ENCODE measurements around the gene SART1.

The SART1 gene

DNA sequence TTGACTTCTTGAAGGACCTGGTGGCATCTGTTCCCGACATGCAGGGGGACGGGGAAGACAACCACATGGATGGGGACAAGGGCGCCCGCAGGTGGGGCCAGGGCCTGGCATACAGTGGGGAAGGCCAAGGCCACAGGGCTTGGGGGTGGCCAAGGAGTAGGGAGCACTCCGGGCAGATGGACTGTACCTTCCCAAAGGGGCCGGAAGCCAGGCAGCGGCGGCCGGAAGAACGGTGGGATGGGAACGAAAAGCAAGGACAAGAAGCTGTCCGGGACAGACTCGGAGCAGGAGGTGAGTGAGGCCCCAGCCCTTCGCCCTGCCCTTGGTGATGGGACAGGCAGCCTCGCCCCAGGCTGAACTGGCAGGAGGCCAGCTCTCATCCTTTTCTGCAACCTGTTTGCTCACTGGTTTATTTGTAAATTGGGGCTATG, 41.1 kb upstream of the SART1 start:
- no peak overlapping the region for H2BK120ac ChIP-seq (ENCODE audit: low read depth, low read length)
- peak overlapping the region in 1 of 2 experiments; percentile 95 for H3K14ac ChIP-seq (ENCODE audit: low read length in 2 of 2)
- H3K18ac ChIP-seq (ENCODE audit: low read depth in 1 of 2, low read length in 2 of 2) = peak overlapping the region in 1 of 2 experiments; percentile 83
- H3K4me2 ChIP-seq (ENCODE audit: low read length, poor library complexity, severe bottlenecking) = peak overlapping the region; percentile 96
- H3K27me3 ChIP-seq (ENCODE audit: control insufficient read depth in 1 of 2, insufficient read depth in 1 of 2, low read length in 2 of 2) = no peaks in the 10 kb centered on the region
- peak overlapping the region; percentile 29 for H2AFZ ChIP-seq (ENCODE audit: low read depth, low read length)
- H3K9ac ChIP-seq (ENCODE audit: low read length) = peak overlapping the region; percentile 90
- 80% methylated on average over 15 of the region's 15 CpGs for WGBS
- no peak overlapping the region for H4K8ac ChIP-seq (ENCODE audit: low read length)
- H2BK12ac ChIP-seq (ENCODE audit: low read length in 2 of 2) = peak overlapping the region in 1 of 2 experiments; percentile 67
- H3K9me3 ChIP-seq (ENCODE audit: control insufficient read depth, low read length) = no peaks in the 10 kb centered on the region
- H3K79me1 ChIP-seq (replicated peaks; ENCODE audit: low read length, poor library complexity, severe bottlenecking) = peaks cover 15% of the 10 kb centered on the region
- peaks cover 40% of the 10 kb centered on the region for H3K4me1 ChIP-seq (ENCODE audit: control insufficient read depth, insufficient read depth, low read depth, low read length)
- peak overlapping the region; percentile 7 for H4K91ac ChIP-seq (ENCODE audit: low read length)
- H3K36me3 ChIP-seq (ENCODE audit: control insufficient read depth in 1 of 2, insufficient read depth in 2 of 2, low read depth in 1 of 2, low read length in 2 of 2) = peaks cover 50 to 56% of the 10 kb centered on the region in 2 experiments
- H3K4ac ChIP-seq (ENCODE audit: low read depth in 1 of 2, low read length in 2 of 2) = peak overlapping the region; percentile 7 to 71
- H2BK15ac ChIP-seq (ENCODE audit: low read depth, poor library complexity, severe bottlenecking) = no peak overlapping the region
- H3K27ac ChIP-seq (ENCODE audit: low read length, poor library complexity, severe bottlenecking) = no peak overlapping the region
- peak overlapping the region; percentile 91 to 92 for H3K4me3 ChIP-seq (ENCODE audit: insufficient read depth in 1 of 2, low read depth in 1 of 2, low read length in 2 of 2)
- H3K23ac ChIP-seq (ENCODE audit: low read length in 2 of 2) = peak overlapping the region in 1 of 2 experiments; percentile 95
- no peak for DNase-seq
- H2AK5ac ChIP-seq (ENCODE audit: low read length, severe bottlenecking) = peak overlapping the region; percentile 28
- no peak overlapping the region for H2BK5ac ChIP-seq (ENCODE audit: low read depth, low read length, poor library complexity, severe bottlenecking)

- Histone ChIP-seq H3K36me3 (ENCODE audit: control insufficient read depth in 1 of 2, insufficient read depth in 2 of 2, low read depth in 1 of 2, low read length in 2 of 2) (peaks cover 50 to 60% of the 10 kb centered on the region in 2 experiments), H3K14ac (ENCODE audit: low read length in 2 of 2) (no peak overlapping the region), H2BK120ac (ENCODE audit: low read depth, low read length) (no peak overlapping the region), H3K4ac (ENCODE audit: low read depth in 1 of 2, low read length in 2 of 2) (no peak overlapping the region), H3K4me2 (ENCODE audit: low read length, poor library complexity, severe bottlenecking) (no peak overlapping the region), H4K91ac (ENCODE audit: low read length) (no peak overlapping the region), H2AK5ac (ENCODE audit: low read length, severe bottlenecking) (peak overlapping the region; percentile 35), H3K18ac (ENCODE audit: low read depth in 1 of 2, low read length in 2 of 2) (no peak overlapping the region), H2BK5ac (ENCODE audit: low read depth, low read length, poor library complexity, severe bottlenecking) (no peak overlapping the region), H3K9ac (ENCODE audit: low read length) (peak overlapping the region; percentile 90), H2AFZ (ENCODE audit: low read depth, low read length) (no peak overlapping the region), H4K8ac (ENCODE audit: low read length) (no peak overlapping the region), H3K4me1 (ENCODE audit: control insufficient read depth, insufficient read depth, low read depth, low read length) (peaks cover 34% of the 10 kb centered on the region), H2BK15ac (ENCODE audit: low read depth, poor library complexity, severe bottlenecking) (peak overlapping the region; percentile 16), H3K23ac (ENCODE audit: low read length in 2 of 2) (peak overlapping the region in 1 of 2 experiments; percentile 95), H3K27me3 (ENCODE audit: control insufficient read depth in 1 of 2, insufficient read depth in 1 of 2, low read length in 2 of 2) (no peaks in the 10 kb centered on the region), H3K79me1 (replicated peaks; ENCODE audit: low read length, poor library complexity, severe bottlenecking) (peaks cover 15% of the 10 kb centered on the region), H3K4me3 (ENCODE audit: insufficient read depth in 1 of 2, low read depth in 1 of 2, low read length in 2 of 2) (peak overlapping the region in 1 of 2 experiments; percentile 92), H3K9me3 (ENCODE audit: control insufficient read depth, low read length) (no peaks in the 10 kb centered on the region), H2BK12ac (ENCODE audit: low read length in 2 of 2) (no peak overlapping the region), H3K27ac (ENCODE audit: low read length, poor library complexity, severe bottlenecking) (no peak overlapping the region)
- 85% methylated on average over 4 of the region's 12 CpGs for WGBS
- no peak for DNase-seq
Observed at GRCh38 chr11:65921033-65921555, 40.4 kb upstream of the SART1 start.

DNA sequence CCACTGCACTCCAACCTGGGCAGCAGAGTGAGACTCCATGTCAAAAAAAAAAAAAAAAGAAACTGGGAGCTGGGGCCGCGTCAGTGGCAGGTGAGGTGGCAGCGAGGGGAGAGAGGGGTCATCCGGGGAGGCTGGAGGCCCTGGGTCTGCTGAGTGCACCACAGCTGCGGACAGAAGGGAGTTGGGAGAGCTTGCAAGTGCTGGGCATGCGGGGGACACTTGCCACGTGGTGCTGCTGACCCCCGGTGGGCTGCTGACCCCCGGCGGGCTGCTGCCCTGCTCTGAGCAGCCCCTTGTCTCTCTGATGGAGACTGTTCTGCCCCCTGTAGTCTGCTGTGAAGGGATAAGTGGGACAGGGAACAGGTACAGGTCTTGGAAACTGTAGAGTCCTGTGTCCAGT, 39.7 kb upstream of the SART1 start:
- Histone ChIP-seq H3K9me3 (ENCODE audit: control insufficient read depth, low read length) (no peaks in the 10 kb centered on the region), H3K27me3 (ENCODE audit: control insufficient read depth in 1 of 2, insufficient read depth in 1 of 2, low read length in 2 of 2) (no peaks in the 10 kb centered on the region), H2BK5ac (ENCODE audit: low read depth, low read length, poor library complexity, severe bottlenecking) (no peak overlapping the region), H2BK15ac (ENCODE audit: low read depth, poor library complexity, severe bottlenecking) (no peak overlapping the region), H3K4me1 (ENCODE audit: control insufficient read depth, insufficient read depth, low read depth, low read length) (peaks cover 26% of the 10 kb centered on the region), H2AK5ac (ENCODE audit: low read length, severe bottlenecking) (no peak overlapping the region), H2BK120ac (ENCODE audit: low read depth, low read length) (no peak overlapping the region), H2BK12ac (ENCODE audit: low read length in 2 of 2) (no peak overlapping the region), H4K91ac (ENCODE audit: low read length) (no peak overlapping the region), H3K23ac (ENCODE audit: low read length in 2 of 2) (peak overlapping the region in 1 of 2 experiments; percentile 20), H3K14ac (ENCODE audit: low read length in 2 of 2) (no peak overlapping the region), H3K9ac (ENCODE audit: low read length) (no peak overlapping the region), H3K4ac (ENCODE audit: low read depth in 1 of 2, low read length in 2 of 2) (no peak overlapping the region), H3K36me3 (ENCODE audit: control insufficient read depth in 1 of 2, insufficient read depth in 2 of 2, low read depth in 1 of 2, low read length in 2 of 2) (peaks cover 50 to 57% of the 10 kb centered on the region in 2 experiments), H4K8ac (ENCODE audit: low read length) (no peak overlapping the region), H3K18ac (ENCODE audit: low read depth in 1 of 2, low read length in 2 of 2) (no peak overlapping the region), H3K4me2 (ENCODE audit: low read length, poor library complexity, severe bottlenecking) (no peak overlapping the region), H2AFZ (ENCODE audit: low read depth, low read length) (no peak overlapping the region), H3K27ac (ENCODE audit: low read length, poor library complexity, severe bottlenecking) (no peak overlapping the region), H3K79me1 (replicated peaks; ENCODE audit: low read length, poor library complexity, severe bottlenecking) (peaks cover 15% of the 10 kb centered on the region), H3K4me3 (ENCODE audit: insufficient read depth in 1 of 2, low read depth in 1 of 2, low read length in 2 of 2) (no peak overlapping the region)
- no peak for DNase-seq
- 97% methylated on average over 10 of the region's 10 CpGs for WGBS

- no peak overlapping the region for H2BK5ac ChIP-seq (ENCODE audit: low read depth, low read length, poor library complexity, severe bottlenecking)
- H2BK12ac ChIP-seq (ENCODE audit: low read length in 2 of 2) = no peak overlapping the region
- H3K14ac ChIP-seq (ENCODE audit: low read length in 2 of 2) = no peak overlapping the region
- H3K9me3 ChIP-seq (ENCODE audit: control insufficient read depth, low read length) = no peaks in the 10 kb centered on the region
- WGBS = 95% methylated on average over 3 of the region's 3 CpGs
- H3K9ac ChIP-seq (ENCODE audit: low read length) = no peak overlapping the region
- no peak overlapping the region for H3K18ac ChIP-seq (ENCODE audit: low read depth in 1 of 2, low read length in 2 of 2)
- no peak overlapping the region for H2BK120ac ChIP-seq (ENCODE audit: low read depth, low read length)
- H3K4me3 ChIP-seq (ENCODE audit: insufficient read depth in 1 of 2, low read depth in 1 of 2, low read length in 2 of 2) = no peak overlapping the region
- H3K79me1 ChIP-seq (replicated peaks; ENCODE audit: low read length, poor library complexity, severe bottlenecking) = peaks cover 15% of the 10 kb centered on the region
- H3K4ac ChIP-seq (ENCODE audit: low read depth in 1 of 2, low read length in 2 of 2) = no peak overlapping the region
- no peak overlapping the region for H3K4me2 ChIP-seq (ENCODE audit: low read length, poor library complexity, severe bottlenecking)
- no peak for DNase-seq
- H3K4me1 ChIP-seq (ENCODE audit: control insufficient read depth, insufficient read depth, low read depth, low read length) = peaks cover 19% of the 10 kb centered on the region
- H4K8ac ChIP-seq (ENCODE audit: low read length) = no peak overlapping the region
- no peak overlapping the region for H2BK15ac ChIP-seq (ENCODE audit: low read depth, poor library complexity, severe bottlenecking)
- H3K23ac ChIP-seq (ENCODE audit: low read length in 2 of 2) = no peak overlapping the region
- H4K91ac ChIP-seq (ENCODE audit: low read length) = no peak overlapping the region
- no peaks in the 10 kb centered on the region for H3K27me3 ChIP-seq (ENCODE audit: control insufficient read depth in 1 of 2, insufficient read depth in 1 of 2, low read length in 2 of 2)
- no peak overlapping the region for H2AK5ac ChIP-seq (ENCODE audit: low read length, severe bottlenecking)
- peaks cover 44 to 54% of the 10 kb centered on the region in 2 experiments for H3K36me3 ChIP-seq (ENCODE audit: control insufficient read depth in 1 of 2, insufficient read depth in 2 of 2, low read depth in 1 of 2, low read length in 2 of 2)
- no peak overlapping the region for H2AFZ ChIP-seq (ENCODE audit: low read depth, low read length)
- H3K27ac ChIP-seq (ENCODE audit: low read length, poor library complexity, severe bottlenecking) = no peak overlapping the region
Observed at GRCh38 chr11:65922565-65922964, 39.0 kb upstream of the SART1 start.
